Liver (tissue), 3 donors: ENCODE measurements around the gene CPT1B.

Experiments
- HNF4G ChIP-seq: IDR thresholded peaks from 2 replicates; pipeline ENCODE4 v1.6.1; 2016; ENCODE audit warnings: antibody characterized with exemption
- JUND ChIP-seq, 2 donors: IDR thresholded peaks; 2 replicates each; pipeline ENCODE4 v1.6.1; 2016; ENCODE audit warnings: antibody characterized with exemption in 2 of 2
- REST ChIP-seq: IDR thresholded peaks from 2 replicates; pipeline ENCODE4 v1.6.1; 2016; ENCODE audit warnings: antibody characterized with exemption, mild to moderate bottlenecking
- TAF1 ChIP-seq: conservative IDR thresholded peaks from 2 replicates; pipeline ENCODE4 v1.6.1; 2016; ENCODE audit warnings: antibody characterized with exemption, mild to moderate bottlenecking
- TF ChIP-seq, protein P1 (sequence below): fragments of 150-350 bp; IDR thresholded peaks from 2 replicates; pipeline ENCODE4 v1.5.1; 2017; ENCODE audit warnings: improper control_type of control experiment, low read depth, low read length; ENCODE audit not compliant: missing input control
- donor health status: healthy.
- donor health status: healthy.

- TF ChIP-seq TAF1: no peak
- no peak for TF ChIP-seq HNF4G
- TF ChIP-seq, protein P1, sequence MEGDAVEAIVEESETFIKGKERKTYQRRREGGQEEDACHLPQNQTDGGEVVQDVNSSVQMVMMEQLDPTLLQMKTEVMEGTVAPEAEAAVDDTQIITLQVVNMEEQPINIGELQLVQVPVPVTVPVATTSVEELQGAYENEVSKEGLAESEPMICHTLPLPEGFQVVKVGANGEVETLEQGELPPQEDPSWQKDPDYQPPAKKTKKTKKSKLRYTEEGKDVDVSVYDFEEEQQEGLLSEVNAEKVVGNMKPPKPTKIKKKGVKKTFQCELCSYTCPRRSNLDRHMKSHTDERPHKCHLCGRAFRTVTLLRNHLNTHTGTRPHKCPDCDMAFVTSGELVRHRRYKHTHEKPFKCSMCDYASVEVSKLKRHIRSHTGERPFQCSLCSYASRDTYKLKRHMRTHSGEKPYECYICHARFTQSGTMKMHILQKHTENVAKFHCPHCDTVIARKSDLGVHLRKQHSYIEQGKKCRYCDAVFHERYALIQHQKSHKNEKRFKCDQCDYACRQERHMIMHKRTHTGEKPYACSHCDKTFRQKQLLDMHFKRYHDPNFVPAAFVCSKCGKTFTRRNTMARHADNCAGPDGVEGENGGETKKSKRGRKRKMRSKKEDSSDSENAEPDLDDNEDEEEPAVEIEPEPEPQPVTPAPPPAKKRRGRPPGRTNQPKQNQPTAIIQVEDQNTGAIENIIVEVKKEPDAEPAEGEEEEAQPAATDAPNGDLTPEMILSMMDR: no peak
- TF ChIP-seq JUND (IDR thresholded peaks at IDR 0.05): no peak
- TF ChIP-seq REST: no peak
These were observed 40.5 kb downstream of the CPT1B start for GRCh38 chr22:50537765-50538164.
